Uterus (tissue), 4 donors: Measurements from ENCODE around the gene FAM180B. TPM values are rescaled to one million over a fixed set of nuclear protein-coding genes. Genes with fewer than 3 reads are reported as not detected.
"Not testable (repeated sequence)": the region's sequence is repeated elsewhere in the genome, so short reads cannot be mapped to it uniquely, and the experiment has no call there.

Experiments
- DNase-seq, 2 donors: peaks; one replicate each; pipeline ENCODE4 v3.0.0-alpha.2; 2019 to 2020
- H3K27ac ChIP-seq, 2 donors: fragments of 200-600 bp; sonication (generic); 1 replicate in 1 of 2; 2 replicates in 1 of 2; pipeline ENCODE4 v1.5.1; 2016 to 2018
- H3K27me3 ChIP-seq, 2 donors: fragments of 200-600 bp; sonication (generic); one replicate each; pipeline ENCODE4 v1.5.1; 2018 to 2019; ENCODE audit warnings: control low read depth in 1 of 2
- H3K36me3 ChIP-seq, 2 donors: fragments of 200-600 bp; sonication (generic); one replicate each; pipeline ENCODE4 v1.5.1; 2019; ENCODE audit warnings: control low read depth in 1 of 2
- H3K4me1 ChIP-seq, 2 donors: fragments of 200-600 bp; sonication (generic); one replicate each; pipeline ENCODE4 v1.5.1; 2018 to 2019; ENCODE audit warnings: control low read depth in 1 of 2
- H3K4me3 ChIP-seq, 2 donors: fragments of 200-600 bp; sonication (generic); 1 replicate in 1 of 2; 2 replicates in 1 of 2; pipeline ENCODE4 v1.5.1; 2018 to 2019; ENCODE audit warnings: mild to moderate bottlenecking in 1 of 2
- H3K9me3 ChIP-seq, 2 donors: fragments of 200-600 bp; sonication (generic); one replicate each; pipeline ENCODE4 v1.5.1; 2019; ENCODE audit warnings: control low read depth in 1 of 2
- POLR2A ChIP-seq, 2 donors: fragments of 450-650 bp; IDR thresholded peaks; one replicate each; pipeline ENCODE4 v1.6.1; 2016; ENCODE audit warnings: antibody characterized with exemption in 2 of 2, mild to moderate bottlenecking in 1 of 2, moderate library complexity in 1 of 2
- intact Hi-C: fragments of 100-400 bp; cut with DNase I; formaldehyde crosslinking; loops from one replicate; pipeline ENCODE4 v1.15.1; 2023; ENCODE audit warnings: low total_unique reads
- total RNA-seq, 4 donors: library from RNA; depleted of rRNA in 3 of 4; stranded (reverse); fragments of >200 nt in 3 of 4; gene quantifications; one replicate each; pipeline versions ENCODE4 v1.1.0 to v1.2.4, GENCODE V29; 2014 to 2023
- TF ChIP-seq, protein P1 (sequence below), 4 experiments: fragments of 200-600 bp in 2 of 4; fragments of 450-650 bp in 2 of 4; sonication (generic) in 2 of 4; IDR thresholded peaks; one replicate each; pipeline ENCODE4 v1.5.1; 2016 to 2019; ENCODE audit warnings: antibody characterized with exemption in 4 of 4, mild to moderate bottlenecking in 2 of 4, moderate library complexity in 1 of 4
- donor health status: DM: yes; HTN: yes; CAD: no.

Gene FAM180B
- total RNA-seq, 4 donors from 2014 or later, result 0.21 to 0.30 TPM; not detected in 2

DNA sequence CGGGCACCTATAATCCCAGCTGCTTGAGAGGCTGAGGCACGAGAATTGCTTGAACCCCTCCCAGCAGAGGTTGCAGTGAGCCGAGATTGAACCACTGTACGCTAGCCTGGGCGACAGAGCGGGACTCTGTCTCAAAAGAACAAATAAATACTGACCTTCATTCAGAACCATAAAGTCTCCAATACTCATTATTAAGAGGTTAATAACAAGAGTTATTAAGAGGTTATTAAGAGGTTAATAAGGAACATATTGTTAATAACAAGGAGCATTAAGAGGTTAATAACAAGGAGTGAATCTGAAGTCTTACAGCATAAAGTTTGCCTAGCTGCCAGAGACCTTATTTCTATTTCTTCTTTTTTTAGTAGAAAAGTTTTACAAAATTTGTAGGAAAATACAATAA is 41.2 kb upstream of the FAM180B start:
- H3K27me3 ChIP-seq, result no peaks in the 10 kb centered on the region
- H3K9me3 ChIP-seq, result no peaks in the 10 kb centered on the region
- no peaks in the 10 kb centered on the region for H3K36me3 ChIP-seq
- TF ChIP-seq, protein P1, sequence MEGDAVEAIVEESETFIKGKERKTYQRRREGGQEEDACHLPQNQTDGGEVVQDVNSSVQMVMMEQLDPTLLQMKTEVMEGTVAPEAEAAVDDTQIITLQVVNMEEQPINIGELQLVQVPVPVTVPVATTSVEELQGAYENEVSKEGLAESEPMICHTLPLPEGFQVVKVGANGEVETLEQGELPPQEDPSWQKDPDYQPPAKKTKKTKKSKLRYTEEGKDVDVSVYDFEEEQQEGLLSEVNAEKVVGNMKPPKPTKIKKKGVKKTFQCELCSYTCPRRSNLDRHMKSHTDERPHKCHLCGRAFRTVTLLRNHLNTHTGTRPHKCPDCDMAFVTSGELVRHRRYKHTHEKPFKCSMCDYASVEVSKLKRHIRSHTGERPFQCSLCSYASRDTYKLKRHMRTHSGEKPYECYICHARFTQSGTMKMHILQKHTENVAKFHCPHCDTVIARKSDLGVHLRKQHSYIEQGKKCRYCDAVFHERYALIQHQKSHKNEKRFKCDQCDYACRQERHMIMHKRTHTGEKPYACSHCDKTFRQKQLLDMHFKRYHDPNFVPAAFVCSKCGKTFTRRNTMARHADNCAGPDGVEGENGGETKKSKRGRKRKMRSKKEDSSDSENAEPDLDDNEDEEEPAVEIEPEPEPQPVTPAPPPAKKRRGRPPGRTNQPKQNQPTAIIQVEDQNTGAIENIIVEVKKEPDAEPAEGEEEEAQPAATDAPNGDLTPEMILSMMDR (IDR thresholded peaks at IDR 0.05), result no peak
- TF ChIP-seq POLR2A (IDR thresholded peaks at IDR 0.05), result no peak
- DNase-seq, result no peak
- H3K4me1 ChIP-seq, result peaks cover 0 to 5% of the 10 kb centered on the region in 2 donors
- H3K27ac ChIP-seq, result no peak overlapping the region
- intact Hi-C loops, result no loop called here
- H3K4me3 ChIP-seq, result no peak overlapping the region

DNA sequence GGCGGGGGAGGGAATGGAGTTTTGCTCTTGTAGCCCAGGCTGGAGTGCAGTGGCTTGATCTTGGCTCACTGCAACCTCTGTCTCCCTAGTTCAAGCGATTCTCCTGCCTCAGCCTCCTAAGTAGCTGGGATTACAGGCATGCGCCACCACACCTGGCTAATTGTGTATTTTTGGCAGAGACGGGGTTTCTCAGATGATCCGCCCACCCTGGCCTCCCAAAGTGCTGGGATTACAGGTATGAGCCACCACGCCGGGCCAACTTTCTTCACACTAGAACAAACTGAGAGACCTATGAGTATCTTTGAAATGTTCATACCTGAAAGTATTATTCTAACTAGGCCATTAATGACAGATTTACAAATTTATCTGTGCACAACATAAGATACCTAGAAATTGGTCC is 40.2 kb upstream of the FAM180B start:
- H3K27me3 ChIP-seq, DNase-seq, intact Hi-C loops, H3K36me3 ChIP-seq, H3K4me3 ChIP-seq, H3K4me1 ChIP-seq, H3K9me3 ChIP-seq, H3K27ac ChIP-seq: not testable (repeated sequence)

DNA sequence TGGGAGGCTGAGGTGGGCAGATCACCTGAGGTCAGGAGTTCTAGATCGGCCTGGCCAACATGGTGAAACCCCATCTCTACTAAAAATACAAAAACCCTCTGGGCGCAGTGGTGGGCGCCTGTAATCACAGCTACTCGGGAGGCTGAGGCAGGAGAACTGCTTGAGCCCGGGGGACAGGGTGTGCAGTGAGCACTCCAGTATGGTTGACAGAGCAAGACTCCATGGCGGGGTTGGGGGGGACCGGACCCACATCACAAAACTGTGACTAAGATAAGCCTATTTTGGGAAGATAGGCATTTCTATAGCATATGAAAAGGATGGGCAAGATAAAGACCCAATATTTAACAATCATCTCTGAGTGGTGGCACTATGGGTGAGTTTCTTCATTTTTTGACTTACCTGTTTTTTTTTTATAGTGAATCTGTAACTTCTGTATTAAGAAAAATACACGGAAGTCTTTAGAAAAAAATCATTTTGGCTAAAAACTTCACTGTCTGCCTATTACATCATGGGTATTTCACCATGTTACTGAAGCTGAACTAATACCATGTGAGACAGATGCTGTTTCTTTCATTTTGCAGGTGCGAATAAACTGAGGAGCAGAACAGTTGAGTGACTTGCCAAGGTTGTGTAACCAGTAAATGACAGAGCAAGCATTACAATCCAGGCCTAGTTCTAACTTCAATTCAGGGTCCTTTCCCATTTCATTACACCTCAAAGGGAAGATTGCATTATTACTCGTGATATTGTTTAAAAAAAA is 36.0 kb upstream of the FAM180B start:
- Histone ChIP-seq H3K36me3 (no peaks in the 10 kb centered on the region), H3K4me3 (peak overlapping the region in 1 of 2 donors; percentile 94), H3K9me3 (no peaks in the 10 kb centered on the region), H3K4me1 (peaks cover 0 to 9% of the 10 kb centered on the region in 2 donors), H3K27me3 (no peaks in the 10 kb centered on the region), H3K27ac (no peak overlapping the region)
- TF ChIP-seq, protein P1 (IDR thresholded peaks at IDR 0.05), result no peak
- no peak for TF ChIP-seq POLR2A (IDR thresholded peaks at IDR 0.05)
- intact Hi-C loops, result no loop called here
- DNase-seq, result no peak

DNA sequence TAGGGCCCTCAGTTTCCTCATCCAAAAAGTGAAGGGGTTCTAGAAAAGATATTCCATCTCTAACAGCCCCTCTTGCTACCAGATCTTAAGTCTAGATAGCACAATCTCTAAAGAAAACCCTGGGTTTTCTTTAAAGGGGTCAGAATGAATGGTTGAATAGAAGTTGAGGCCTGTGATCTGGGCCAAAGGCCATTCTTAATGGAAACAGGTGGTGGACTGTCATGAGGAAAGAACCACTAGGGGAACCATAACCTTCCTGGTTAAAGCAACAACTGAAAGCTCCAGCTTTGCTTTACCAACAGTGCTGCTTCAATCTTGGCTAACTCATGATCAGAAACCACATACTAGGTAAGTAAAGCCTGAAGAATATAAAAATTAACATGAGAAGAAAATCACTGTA is 35.4 kb upstream of the FAM180B start:
- peak overlapping the region in 1 of 2 donors; percentile 91 for H3K27ac ChIP-seq
- H3K4me1 ChIP-seq, result peaks cover 0 to 9% of the 10 kb centered on the region in 2 donors
- H3K27me3 ChIP-seq, result no peaks in the 10 kb centered on the region
- intact Hi-C loops, result no loop called here
- no peaks in the 10 kb centered on the region for H3K36me3 ChIP-seq
- H3K4me3 ChIP-seq, result peak overlapping the region in 1 of 2 donors; percentile 94
- TF ChIP-seq, protein P1 (IDR thresholded peaks at IDR 0.05), result no peak
- no peak for TF ChIP-seq POLR2A (IDR thresholded peaks at IDR 0.05)
- no peaks in the 10 kb centered on the region for H3K9me3 ChIP-seq
- DNase-seq, result no peak

DNA sequence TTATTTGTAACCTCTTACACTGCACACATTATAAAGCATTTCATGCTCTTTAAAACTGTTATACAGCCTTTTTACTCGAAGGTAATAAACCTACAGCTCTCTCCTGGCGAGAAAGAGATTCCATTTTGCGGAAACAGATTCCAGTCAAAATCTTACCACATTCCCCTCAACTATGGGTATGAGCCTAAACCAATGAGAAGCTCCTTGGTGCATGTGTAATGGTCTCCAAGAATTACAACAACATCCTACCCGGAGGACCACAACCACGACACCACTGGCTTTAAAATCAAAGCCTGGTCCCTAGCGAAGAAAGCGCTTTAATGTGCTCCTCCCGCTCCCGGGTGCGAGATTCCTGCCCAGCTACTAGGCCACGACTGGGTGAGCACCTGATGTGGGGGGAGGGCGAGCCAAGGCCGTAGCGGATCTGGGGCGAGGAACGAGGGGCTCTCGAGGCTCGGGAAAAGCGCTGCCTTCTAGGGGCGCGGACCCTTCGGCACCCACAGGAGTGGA is 34.4 kb upstream of the FAM180B start:
- Histone ChIP-seq H3K4me3 (peak overlapping the region; percentile 77 to 94), H3K27me3 (no peaks in the 10 kb centered on the region), H3K36me3 (no peaks in the 10 kb centered on the region), H3K9me3 (no peaks in the 10 kb centered on the region), H3K27ac (peak overlapping the region; percentile 91 to 93), H3K4me1 (peaks cover 0 to 9% of the 10 kb centered on the region in 2 donors)
- intact Hi-C loops, result no loop called here
- no peak for TF ChIP-seq POLR2A (IDR thresholded peaks at IDR 0.05)
- TF ChIP-seq, protein P1 (IDR thresholded peaks at IDR 0.05), result no peak
- DNase-seq, result peak in 1 of 2 donors; percentile 25
